Suppressor macrophage treated with lipopolysaccharide for 4 hours (primary cell): ENCODE measurements around the gene UBE2H.

ENCODE experiments used
- DNase-seq: peaks from one replicate; pipeline ENCODE4 v3.0.0-alpha.2; 2020

UBE2H gene

DNA sequence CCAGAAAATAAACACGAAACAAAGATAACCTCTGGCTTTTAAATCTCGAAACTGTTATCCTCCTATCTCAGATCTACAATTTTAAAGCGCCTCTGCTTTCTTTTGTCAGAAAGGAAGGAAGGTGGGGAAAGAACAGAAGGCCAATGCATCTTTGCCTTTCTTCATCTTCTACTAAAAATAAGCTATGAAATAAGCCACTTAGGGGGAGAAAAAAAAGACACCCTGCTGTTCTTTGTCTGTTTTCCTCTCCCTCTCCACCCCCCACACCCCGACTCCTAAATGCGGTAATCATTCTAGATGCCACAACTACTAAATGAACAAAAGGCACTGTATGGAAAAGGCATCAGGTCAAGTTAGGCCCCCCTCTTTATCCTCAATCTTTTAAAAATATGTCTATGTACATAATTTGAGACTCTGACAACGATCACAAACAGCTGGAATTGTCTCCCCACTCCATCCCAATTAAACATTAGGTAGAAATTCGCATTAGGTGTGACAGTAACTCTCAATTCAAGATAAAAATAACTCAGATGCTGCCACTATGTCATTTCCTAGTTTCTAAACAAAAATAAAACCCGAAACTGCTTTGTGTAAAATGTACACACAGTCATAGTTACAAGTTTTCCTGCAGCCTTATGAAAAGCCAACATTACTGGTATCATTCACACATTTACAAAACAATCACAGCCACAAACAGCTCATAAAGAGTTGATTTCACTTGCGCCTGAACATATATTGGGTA lies 2.4 kb downstream of the UBE2H start:
- peak; percentile 44 for DNase-seq

DNA sequence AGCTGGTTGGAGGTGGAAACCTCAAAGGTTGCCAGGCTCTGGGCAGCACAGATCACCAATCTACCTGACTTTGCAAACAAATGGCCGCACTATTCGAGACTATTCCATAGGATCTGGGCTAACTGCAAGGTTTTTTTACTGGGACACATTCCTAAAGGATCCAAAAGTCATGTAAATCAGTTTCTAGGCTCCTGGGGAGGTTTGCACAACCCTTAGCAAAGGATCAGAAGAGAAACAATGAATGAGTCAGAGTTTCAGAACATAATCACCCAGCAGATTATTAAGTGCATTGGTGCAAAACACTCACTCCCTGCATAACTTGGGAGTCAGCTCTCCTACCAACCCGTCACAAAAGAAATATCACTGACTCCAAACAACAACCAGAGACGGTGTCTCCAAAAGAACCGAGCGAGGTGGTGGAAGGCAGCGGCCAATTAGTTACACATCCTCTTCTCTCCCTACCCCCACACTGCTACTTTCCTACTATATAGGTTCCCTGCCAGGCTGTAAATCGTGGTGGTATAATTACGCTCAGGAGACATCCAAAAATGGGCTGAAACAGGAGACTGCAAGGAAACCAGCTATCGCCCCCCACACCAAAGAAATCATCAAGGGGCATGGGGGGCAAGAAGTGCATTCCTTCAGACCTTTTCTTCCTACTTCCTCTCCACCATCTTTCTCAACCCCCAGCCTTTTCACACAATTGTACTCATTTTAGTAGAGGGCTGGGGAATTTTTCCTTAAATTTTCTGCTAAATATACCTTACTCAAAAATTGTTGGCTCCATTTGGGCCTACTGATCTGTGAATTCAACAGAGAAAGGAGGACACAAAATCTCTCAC lies 3.2 kb downstream of the UBE2H start:
- peak; percentile 64 for DNase-seq

DNA sequence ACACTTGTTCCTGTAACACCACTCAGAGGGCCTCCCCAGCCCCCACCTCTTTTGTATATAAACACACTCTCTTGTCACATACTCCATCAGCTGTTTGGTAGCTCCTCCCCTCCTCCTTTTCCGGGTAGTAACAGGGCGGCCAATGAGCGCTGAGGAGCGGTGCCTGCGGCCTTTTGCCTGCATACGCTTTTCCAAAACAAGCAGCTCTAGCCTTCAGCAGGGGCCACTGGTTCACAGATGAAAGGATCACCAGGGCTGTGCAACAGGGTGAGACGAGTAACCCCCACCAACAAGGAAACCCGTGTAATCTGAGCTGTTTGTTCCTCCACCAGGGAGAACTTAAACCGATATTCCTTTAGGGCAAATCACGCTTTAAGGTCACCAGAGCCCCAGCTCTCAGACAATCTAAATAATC lies 3.9 kb downstream of the UBE2H start:
- peak; percentile 68 for DNase-seq

DNA sequence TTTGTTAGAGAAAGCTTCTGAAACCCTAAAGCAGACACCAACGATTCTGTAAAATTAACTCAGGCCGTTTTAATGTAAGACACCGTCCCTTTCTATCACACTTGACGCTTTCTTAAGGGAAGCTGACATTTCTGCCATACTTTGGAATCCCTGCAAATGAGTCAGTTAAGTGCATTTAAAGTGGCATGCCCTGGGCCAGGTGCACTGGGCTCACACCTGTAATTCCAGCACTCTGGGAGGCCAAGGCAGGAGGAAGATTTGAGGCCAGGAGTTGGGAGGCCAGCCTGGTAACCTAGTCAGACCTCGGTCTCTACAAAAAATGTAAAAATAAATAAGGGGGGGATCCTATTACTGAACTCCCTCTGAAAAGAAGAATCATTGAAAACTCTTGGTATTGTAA lies 4.4 kb downstream of the UBE2H start:
- no peak for DNase-seq

DNA sequence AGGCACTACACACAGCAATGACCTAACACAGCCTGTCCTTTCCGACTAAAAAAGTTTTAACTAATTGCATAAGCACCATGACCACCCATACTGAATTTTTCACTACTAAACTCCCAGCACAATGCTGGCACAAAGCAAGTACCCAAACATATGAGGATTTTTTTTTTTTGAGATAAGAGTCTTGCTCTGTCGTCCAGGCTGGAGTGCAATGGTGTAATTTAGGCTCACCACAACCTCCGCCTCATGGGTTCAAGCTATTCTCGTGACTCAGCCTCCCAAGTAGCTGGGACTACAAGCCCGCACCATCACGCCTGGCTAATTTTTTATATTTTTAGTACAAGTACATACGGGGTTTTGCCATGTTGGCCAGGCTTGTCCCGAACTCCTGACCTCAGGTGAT lies 5.1 kb downstream of the UBE2H start:
- no peak for DNase-seq

DNA sequence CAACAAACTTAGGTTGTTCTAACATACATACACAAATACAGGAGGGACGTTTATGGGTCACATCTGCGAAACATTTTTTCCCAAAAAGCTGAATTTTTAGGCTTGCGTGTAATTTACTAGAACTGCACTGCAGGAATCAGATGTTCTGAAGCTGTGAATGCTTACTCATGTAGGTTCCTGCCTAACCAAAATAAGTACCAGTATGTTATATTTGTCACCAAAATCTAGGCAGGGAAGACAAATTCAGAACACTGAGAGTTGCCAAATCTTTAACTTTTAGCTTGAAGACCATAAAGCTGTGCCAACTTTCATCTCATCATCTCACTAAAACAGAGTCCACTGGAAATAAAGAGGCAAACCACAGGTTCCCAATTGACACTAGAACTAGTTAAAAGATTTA lies 5.7 kb downstream of the UBE2H start:
- DNase-seq, result no peak

DNA sequence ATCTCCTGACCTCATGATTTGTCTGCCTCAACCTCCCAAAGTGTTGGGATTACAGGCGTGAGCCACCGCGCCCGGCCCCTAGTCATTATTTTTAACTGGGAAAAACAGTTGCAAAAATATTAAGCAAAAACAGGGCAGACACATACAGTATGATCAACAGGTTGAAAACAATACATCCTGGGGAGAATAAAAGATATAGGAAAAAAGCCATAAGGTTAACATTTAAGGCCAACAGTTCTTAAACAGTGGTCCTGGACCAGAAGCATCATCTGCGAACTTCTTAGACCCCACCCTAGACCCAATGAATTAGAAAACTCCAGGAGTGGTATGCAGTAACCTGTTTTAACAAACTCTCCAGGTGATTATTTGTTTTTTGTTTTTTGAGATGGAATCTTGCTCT lies 6.5 kb downstream of the UBE2H start:
- DNase-seq, result no peak

DNA sequence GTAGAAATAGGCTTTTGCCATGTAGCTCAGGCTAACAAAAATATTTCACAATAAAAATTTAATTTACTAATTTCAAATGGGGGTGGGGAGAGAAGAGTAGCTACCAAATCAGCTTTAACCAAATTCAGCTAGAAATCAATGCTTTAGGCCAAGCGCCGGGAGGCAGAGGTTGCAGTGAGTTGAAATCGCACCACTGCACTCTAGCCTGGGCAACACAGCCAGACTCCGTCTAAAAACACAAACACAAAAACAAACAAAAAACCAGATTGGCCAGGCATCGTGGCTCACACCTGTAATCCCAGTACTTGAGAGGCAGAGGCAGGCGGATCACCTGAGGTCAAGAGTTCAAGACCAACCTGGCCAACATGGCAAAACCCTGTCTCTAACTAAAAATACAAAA lies 9.4 kb downstream of the UBE2H start:
- no peak for DNase-seq

DNA sequence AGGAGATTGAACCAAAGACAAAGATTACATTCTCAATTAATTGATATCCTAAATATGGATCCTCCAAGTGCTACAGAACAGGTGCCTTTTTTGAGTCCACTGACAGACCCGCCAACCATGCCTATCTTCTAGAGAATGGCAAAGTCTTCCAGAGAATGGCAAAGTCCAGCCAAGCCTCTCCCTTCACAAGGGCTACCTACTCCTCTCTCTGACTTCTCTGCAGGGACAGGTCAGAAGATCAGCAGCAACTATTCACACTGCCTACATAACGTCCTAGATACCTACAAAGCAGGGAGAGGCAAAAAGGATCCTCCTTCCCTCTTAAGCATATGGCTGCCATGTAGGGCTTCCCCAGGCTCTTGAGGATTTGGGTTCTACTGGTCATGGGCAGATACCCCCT lies 12.4 kb downstream of the UBE2H start:
- no peak for DNase-seq

DNA sequence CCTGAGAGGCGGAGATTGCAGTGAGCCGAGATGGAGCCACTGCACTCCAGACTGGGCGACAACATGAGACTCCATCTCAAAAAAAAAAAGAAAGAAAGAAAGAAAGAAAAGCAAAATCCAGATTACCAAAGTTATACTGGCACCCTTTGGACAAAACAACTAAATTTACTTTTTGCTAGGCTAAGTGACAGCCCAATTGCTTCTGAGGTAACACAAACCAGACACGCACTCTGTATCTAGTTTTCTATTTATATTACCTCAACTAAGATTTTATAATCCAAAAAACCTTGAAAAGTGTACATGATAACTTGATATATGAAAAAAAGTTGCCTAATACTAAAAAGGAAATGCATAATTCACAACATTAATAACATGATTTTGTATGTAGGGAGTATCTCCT lies 12.9 kb downstream of the UBE2H start:
- DNase-seq, result no peak

DNA sequence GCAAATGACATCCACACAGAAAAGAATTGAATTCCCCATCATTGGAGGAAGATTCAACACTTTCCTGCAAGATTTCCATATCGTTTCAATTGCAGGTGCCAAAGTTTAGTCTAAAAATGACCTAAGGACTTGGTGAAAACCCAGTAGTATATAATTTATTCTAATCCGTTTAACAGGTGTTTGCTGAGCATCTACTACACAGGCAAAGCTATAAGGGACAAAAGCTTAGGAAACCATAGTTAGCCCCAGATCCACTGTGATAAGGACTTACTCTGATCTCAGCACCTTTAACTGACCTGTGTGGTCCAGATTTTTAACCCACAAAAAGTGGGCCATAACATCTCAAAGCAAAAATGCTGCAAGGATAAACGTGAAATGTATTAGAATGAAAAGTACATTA lies 19.1 kb downstream of the UBE2H start:
- no peak for DNase-seq

DNA sequence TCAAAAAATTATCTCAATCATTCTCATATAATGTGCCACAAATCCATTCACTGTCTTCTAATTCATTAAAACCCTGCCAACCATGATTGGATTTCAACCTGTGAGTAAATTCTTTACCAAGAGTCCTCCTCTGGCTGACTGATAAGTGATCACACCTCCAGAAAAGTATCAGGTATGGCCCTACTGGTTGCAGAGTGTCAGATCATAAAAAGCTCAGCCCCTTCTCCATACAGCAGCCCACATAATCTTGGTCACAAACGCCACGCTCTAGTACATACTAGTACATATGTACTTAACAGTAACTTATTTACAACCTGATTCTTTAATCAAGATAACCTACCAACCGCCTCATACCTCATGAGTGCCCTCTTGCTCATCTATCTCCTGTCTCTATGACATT lies 26.1 kb downstream of the UBE2H start:
- no peak for DNase-seq

DNA sequence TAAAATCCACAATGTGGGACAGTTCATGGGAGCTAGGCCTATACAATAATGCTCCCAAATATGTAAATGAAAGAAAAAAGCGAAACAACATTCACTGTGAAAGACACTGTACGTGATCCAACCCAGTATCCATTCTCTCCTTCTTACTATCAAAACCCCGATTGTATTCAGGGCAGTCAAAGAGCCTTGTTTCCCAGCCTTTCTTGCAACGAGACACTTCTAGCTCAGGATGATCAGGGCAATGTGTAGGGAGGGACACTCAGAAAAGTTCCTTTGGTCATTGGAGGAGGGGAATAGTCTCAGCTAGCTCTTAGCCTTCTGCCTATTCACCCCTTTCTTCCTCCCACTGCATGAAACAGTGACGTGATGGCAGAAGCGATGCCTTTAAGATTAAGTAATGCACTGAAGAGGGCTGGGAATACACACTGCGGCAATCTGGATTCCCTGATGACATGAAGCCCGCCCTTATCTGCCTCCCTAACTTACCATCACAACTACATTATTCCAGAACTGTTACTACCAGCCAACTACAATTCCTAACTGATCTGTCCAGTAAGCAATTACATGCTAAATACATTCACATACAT lies 27.3 kb downstream of the UBE2H start:
- DNase-seq, result no peak

DNA sequence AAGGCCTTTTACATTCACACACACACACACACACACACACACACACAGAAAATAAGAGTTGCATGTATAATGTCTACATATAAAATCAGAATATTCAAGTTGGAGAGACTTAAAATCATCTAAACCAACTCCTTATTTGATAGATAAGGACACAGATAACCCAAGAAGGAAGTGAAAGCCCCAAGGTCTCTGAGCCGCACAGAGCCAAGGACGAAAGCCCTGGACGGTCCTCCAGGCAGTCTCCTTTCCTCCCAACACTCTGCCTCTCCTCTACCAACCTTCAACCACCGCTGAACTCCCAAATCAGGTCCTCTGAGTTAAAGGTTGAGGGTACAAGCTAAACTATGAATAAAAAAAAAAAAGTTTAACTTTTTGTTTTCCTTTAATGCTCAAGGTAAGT lies 28.2 kb downstream of the UBE2H start:
- DNase-seq, result peak; percentile 3

DNA sequence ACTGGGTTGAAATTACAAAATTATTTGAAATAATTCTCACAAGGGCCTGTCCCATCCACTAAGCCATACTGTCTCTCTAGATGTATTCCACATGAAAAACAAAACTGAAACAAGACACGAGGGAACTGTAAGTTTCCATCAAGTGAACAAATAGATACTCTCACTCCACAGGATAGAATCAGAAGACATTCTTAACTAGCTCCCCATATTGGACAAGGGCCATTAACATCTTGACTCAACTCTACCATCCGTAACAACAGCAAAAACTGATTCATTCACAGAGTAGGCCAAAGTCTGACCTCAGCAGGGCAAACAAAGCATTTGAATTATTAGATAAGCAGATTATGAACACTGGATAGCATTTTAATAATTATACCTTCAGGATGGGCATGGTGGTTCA lies 29.1 kb downstream of the UBE2H start:
- peak; percentile 35 for DNase-seq

DNA sequence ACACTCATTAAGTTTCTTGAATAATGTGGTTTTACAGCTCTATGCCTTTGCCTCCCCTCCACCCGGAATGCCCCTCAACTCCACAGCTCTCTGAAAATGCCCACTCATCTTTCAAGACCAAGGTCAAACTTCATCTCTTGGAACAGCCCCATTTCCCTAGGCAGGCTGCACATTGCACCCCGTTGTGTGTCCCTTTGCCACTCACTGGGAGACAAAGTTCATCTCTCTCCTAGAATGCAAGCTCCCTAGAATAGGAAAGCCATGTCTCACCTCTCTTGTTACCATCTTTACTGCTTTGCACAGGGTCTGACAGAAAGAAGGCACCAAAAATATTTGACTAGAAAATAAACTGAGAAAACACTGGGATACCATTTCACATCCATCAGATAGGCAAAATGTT lies 33.3 kb downstream of the UBE2H start:
- DNase-seq, result no peak

DNA sequence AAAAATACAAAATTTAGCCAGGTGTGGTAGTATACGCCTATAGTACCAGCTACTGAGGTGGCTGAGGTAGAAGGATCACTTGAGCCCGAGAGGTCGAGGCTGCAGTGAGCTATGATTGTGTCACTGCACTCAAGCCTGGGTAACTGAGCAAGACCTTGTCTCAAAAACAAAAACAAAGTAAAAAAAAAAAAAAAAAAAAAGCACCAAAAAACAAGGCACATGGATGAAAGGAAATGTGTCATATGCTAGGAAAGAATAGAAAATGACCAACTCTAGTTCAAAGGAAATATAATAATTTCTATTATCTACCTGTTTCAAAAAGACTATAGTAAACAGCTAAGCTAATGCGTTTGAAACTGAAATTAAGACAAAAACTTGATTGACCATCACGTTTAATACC lies 33.8 kb downstream of the UBE2H start:
- no peak for DNase-seq

DNA sequence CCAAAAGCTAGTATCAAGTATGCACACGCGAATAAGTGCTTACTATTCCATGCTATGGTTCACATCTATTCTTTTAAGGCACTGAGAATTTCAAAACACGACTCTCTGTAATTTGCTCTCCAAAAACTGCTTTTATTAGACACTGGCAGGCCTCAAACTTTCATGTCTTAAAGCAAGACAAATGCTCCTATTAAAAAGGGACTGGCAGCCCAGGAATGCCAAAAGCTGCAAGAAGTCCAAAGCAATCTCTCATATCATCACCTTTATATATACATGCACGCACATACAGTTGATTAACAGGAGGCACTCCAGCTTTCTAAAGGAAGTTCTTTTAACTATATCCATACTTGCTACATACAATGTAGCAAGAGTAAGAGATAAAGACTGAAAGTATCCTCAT lies 34.8 kb downstream of the UBE2H start:
- DNase-seq, result no peak

DNA sequence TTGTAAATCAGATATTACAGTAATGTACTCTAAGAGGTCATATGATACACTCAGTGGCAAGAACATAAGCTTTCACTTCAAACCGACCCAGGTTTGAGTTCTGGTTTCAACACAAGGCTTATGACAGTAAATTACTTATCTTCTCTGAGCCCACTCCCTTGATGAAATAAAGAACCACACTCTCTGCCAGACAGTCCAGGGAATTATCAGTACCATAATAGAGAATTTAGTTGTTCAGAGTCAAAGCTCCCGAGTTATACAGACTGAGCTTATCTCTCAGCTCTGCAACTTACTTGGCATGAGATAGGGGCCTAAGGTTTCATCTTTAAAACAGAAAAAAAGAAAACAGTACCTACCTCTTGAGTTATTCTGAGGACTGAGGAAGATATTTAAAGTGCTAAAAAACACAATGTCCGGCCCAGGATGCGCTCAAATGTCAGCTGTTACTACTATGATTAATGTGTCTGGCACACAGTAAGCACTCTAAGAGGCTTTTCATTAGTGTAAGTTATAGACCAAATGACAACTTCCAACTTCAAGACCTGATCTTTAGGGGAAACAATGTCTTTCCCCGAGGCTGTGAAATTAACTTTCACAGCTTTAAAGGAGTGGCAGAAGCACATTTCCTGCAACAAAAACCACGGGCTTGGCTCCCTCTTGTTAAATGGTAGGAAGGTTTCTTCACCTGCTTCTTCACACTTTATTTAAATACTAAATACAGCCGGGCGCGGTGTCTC lies 38.1 kb downstream of the UBE2H start:
- DNase-seq, result no peak

DNA sequence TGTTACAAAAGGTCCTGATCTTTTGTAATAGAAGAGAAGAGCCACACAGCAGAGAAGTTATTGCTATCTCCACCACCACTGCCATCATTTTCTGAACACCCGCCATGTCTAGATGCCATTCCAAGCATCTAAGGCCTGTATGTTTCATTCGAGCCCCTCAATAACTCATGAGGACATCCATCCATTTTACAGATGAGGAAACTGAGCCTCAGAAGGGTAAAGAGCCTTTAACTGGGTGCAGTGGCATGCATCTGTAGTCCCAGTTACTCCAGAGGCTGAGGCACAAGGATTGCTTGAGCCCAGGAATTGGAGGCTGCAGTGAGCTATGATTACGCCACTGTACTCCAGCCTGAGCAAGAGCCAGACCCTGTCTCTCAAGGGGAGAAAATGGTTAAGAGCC lies 39.3 kb downstream of the UBE2H start:
- DNase-seq, result no peak

DNA sequence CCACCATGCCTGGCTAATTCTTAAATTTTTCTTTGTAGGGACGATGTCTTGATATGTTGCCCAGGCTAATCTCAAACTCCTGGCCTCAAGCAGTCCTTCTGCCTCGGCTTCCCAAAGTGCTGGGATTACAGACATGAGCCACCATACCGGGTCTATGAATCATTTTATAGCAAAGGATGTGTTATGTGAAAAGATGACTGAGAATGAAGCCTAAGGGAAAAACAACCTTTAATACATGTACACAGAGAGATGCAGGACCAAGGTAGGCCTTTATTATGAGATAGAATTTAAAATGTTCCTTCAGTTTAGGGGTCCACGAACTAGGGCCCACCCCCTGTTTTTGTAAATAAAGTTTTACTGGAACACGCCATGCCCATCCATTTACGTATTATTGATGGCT lies 41.0 kb downstream of the UBE2H start:
- DNase-seq, result no peak

DNA sequence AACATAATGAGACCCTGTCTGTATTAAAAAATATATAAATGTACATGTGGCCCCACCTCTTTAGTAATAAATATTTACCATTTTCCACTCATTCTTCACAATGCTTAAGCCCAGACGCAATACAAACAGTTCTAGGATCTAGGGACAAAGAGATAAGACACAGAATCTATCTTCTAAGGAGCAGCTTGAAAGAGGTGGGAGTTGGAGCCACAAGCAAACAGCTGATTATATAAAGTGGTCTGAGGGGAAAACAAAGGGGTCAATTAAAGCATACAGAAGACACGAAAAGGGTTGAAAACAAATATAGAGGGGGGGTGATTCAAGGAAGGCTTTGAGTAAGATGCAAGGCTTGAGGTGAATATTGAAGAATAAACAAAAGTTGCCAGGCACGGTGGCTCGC lies 43.1 kb downstream of the UBE2H start:
- no peak for DNase-seq

DNA sequence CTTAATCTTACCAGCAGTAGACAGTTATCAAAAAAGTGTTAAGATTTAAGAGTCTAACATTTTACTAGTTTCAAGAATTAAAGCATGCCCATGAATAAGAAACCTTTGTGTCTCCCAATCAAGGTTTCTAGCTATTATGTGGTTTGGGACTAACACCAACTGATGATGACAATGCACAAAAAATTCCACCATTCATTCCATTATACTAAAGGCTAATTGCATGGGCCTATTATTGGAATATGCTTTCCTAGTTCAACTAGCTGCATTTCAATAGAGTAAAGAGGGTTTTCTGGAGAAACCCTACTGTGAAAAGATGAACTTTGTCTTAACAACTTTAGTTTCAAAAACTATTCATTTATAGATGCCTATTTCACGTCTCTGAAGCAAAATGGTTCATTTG lies 44.6 kb downstream of the UBE2H start:
- no peak for DNase-seq
